ENCODE results near the gene ADGRV1.

Gene ADGRV1, protein sequence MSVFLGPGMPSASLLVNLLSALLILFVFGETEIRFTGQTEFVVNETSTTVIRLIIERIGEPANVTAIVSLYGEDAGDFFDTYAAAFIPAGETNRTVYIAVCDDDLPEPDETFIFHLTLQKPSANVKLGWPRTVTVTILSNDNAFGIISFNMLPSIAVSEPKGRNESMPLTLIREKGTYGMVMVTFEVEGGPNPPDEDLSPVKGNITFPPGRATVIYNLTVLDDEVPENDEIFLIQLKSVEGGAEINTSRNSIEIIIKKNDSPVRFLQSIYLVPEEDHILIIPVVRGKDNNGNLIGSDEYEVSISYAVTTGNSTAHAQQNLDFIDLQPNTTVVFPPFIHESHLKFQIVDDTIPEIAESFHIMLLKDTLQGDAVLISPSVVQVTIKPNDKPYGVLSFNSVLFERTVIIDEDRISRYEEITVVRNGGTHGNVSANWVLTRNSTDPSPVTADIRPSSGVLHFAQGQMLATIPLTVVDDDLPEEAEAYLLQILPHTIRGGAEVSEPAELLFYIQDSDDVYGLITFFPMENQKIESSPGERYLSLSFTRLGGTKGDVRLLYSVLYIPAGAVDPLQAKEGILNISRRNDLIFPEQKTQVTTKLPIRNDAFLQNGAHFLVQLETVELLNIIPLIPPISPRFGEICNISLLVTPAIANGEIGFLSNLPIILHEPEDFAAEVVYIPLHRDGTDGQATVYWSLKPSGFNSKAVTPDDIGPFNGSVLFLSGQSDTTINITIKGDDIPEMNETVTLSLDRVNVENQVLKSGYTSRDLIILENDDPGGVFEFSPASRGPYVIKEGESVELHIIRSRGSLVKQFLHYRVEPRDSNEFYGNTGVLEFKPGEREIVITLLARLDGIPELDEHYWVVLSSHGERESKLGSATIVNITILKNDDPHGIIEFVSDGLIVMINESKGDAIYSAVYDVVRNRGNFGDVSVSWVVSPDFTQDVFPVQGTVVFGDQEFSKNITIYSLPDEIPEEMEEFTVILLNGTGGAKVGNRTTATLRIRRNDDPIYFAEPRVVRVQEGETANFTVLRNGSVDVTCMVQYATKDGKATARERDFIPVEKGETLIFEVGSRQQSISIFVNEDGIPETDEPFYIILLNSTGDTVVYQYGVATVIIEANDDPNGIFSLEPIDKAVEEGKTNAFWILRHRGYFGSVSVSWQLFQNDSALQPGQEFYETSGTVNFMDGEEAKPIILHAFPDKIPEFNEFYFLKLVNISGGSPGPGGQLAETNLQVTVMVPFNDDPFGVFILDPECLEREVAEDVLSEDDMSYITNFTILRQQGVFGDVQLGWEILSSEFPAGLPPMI (N-terminal part only)
- total RNA-seq, result 0.31 reads per million in 2 donors

DNA sequence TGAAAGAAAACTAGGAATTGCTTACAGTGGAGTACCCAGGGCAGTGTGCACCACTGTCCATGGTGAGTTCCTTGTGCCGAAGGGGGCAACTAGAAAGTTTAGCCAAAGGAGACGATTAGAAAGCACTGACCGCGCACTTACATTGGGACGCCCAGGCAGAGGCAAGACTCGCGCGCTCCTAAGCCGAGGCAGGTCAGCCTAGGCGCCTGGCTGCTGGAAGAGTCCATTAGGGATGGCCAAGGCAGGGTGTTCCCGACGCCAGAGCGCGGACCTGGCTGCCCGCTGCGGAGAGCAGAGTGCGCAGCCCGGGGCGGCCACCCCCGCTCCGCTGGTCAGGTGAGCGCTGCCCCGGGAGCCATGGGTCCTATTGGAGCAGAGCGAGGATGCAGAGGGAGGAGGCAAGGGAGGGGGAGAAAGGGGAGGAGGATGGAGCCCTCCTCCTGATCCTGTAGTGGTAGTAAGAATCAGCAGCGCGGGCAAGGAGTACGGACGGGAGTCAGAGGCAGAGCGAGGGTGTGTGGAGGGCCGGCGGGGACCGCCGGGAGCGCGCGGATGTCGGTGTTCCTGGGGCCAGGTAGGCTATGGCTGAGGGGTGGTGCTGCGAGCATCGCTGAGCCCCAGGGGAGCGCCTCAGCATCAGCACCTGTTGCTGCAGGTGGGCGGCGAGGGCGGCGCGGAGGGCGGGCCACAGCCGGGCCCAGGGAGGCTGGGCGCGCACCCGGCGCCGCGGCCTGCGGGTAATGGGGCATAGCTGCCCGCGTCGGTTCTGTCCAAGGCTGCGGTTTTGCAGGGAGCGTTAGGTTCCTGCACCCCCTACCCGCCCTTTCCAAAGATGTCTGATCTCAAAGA lies at the start of gene ADGRV1:
TSS of gene ADGRV1 (plus strand) at position 454 of the 849 bp plus-strand sequence. CDS start at position 553, 99 bp downstream.
- peak; percentile 9 for DNase-seq

DNA sequence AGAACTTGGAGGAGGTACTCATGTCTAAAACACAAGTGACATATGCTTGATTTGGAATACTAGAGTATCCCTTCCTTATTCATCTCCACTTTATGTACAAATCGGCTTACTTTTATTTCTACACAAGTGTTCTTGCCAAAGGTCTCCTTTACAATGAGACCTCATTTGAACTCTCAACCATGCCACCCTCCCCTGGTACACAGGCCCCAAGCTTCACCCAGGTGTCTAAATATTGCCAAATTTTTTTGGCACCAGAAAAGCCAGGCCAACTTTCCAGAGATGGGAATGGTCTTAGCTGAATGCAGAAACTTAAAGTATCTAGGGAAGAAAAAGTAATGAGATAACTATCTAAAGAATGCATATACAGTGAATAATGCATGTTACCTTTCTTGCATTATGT lies 48.2 kb upstream of the ADGRV1 start:
- no peak for DNase-seq

DNA sequence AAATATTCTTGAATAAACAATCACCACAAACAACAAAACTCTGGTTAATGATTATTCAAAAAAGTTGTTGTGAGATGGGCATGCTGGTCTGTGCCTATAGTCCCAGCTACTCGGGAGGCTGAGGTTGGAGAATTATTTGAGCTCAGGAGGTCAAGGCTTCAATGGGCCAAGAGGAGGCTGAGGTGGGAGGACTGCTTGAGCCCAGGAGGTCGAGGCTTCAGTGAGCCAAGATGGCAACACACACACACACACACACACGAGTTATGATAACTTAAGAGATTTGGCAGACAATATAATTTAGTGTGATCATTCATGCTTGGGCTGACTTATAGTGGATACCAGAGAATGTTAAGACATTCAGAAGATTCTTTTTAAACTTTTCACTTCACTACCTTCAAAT lies 44.1 kb upstream of the ADGRV1 start:
- no peak for DNase-seq

DNA sequence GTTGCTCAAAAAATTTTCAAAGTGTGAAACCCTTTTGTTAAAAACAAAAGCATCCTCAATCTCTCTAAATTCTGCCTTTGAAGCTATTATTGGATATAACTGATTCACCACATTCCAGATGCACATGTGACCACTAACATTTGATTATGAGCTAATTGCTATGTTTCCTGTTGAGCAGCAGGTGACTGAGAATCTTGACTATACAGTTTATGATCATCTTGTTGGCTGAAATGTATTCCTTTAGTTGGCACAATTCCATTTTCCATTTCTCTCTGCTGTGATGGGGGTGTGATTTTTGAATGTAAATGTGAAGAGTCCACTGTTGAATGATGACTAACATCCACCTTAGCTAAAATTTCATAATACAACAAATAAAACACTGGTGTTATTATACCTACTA lies 39.9 kb upstream of the ADGRV1 start:
- no peak for DNase-seq

DNA sequence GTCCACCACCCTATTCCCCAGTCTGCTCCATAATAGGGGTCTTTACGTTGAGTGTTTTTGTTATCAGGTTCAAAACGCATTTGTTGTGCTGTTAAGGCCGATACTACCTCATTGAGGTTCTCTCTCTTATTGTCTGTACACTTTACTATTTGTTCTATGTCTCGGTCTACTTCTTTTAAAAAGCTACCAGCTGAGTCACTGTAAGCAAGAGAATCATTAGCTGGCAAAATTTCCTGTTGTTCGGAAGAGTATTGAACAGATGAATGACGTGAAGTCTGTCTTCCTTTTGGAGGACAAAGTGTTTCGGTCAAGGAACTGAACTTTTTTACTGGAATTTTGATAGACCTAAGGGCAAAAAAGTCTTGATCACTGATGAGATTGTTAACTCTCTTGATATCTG lies 39.5 kb upstream of the ADGRV1 start:
- DNase-seq, result no peak

DNA sequence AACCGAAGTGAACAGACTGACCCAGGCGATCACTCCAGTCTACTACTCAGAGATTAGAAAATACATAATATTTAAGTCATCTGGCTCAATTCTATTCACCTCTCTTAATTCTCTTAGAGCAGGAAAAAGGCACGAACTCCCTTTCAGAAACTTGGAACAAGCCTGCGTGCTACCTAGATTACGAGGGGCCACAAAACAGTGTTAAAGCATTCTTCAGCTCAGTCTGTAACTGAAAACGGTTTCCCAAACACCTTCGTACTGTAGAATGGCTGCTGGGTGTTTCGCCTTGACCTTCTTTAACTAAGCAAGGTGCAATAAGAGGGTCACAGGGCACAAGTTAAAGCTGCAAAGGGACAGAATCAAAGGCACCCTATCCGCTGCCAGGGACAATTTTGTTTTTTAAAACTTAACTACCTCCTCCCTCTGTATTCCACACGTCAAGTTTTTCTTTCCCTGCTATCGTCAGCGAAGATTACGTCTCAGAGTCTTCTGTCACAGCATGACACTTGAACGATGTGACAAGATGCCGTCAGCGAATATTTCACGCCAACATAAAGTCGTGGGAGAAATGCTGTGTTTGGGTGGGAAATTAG lies 29.9 kb upstream of the ADGRV1 start:
- DNase-seq, result no peak

DNA sequence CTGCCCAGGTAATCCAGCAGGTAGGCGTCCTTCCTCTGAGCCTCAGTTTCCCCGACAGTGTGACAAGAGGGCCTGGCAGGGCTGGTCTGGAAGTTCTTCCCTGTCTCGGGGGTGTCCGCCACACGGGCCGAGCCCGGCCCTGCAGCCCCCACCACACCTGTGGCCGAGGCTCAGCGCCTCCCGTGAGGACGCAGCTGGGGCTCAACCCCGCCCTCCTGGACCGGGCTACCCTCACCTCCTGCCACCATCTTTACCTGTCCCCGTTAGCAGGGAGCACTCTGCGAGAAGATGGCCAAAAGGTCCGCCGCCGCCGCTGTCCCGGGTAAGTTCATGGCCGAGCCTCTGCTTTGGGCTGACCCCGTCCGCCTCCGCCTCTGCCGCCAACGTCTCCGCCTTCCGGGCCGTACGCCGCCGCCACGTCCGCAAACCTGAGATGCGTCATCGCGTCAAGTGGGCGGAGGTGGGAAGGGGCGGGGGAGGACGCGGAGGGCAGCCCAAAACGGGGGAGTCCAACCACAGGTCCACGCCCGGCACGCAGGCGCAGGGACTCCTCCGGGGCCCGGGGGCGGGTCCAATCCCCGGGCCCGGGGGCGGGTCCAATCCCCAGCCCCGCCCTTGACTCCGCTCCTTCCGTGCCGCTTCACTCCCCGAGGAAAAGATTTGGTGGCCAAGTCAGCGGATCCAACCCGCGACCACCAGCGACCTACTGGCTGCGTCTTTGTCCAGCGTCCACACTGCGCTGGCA lies 29.2 kb upstream of the ADGRV1 start, which contains the start of gene LYSMD3:
TSS of gene LYSMD3 (minus strand) at position 391 of the 745 bp plus-strand sequence. CDS start 4,295 bp downstream, outside the sequence.
- DNase-seq, result peak; percentile 98

DNA sequence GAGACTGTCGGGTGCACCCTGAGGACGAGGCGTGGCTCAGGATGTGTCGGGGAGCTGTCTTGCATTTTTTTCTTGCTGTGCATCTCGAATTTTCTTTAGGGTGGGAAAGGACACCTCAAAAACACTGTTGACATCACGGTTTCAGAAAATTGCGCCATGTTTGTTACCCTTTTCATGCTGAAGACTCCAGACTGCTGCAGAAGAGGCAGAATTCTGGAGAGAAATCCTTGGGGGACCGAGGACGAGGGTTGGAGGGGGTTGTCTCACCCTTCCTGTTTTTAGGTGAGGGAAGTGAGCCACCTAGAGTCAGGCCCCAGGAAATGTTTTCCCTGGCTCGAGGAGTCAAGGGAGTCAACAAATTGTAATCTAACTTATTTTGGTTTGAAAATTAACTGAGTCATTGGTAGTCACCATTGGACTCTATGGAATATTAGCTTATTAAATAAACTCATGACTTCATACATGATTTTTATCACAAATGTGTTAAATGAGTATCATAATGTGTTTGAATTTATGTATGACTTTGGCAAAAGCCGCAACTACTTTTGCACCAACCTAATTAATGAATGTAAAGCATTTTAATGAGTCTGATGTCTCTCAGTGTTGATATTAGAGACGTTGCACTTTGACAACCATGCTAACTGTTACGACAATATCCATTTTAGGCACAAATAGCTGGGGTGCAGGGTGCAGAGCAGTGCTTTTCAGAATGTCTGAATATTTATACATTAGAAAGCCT lies 28.5 kb upstream of the ADGRV1 start:
- no peak for DNase-seq

DNA sequence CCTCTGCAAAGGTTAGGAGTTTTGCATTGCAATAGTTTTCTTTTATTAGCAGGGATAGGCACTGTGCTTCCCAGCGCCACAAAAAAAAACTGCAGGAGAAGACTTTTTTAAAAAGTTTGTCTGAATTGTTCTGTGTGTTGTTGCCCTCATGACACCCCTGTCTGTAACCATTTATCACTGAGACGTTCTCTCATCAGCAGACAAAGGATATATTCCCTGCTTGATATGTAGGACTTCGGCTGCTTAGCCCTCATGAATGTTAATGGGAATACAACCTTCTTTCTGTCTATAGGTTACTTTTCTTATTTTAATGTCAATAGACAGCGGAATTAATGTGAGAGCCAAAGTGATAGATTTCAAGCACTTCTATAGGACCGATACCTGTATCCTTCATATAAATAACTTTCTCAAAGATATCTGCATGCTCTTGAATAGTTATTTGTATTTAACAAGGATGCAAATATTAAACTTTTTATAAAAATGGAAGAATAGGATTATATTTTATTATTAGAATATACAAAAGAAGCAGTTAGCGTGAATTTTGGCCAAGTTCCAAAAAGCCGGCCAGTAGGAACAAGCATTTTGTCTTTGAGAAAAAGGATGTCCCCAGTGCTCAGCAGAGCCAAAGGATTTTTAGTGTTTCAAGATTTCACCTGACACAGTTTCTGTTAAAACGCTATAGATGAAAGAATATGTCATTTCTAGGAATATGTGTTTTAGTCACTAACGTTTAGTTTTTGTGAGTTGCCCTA lies 27.7 kb upstream of the ADGRV1 start:
- DNase-seq, result no peak

DNA sequence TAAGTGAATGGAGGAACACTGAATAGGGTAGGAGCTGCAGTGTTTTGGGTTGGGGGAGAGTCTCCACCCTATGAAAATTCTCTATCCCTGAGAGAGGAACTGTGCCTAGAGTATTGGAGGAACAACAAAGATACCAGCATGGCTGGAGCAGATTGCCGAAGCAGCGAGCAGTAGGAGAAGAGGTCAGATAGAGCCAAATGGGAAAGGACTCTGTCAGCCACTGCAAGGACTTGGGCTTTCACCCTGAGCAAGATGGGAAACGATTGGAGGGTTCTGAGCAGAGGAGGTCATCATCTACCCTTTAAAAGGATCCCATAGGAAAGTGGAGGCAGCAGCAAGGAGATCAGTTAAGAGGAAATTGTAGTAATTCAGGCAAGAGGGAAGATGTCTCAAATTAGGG lies 24.8 kb upstream of the ADGRV1 start:
- DNase-seq, result no peak

DNA sequence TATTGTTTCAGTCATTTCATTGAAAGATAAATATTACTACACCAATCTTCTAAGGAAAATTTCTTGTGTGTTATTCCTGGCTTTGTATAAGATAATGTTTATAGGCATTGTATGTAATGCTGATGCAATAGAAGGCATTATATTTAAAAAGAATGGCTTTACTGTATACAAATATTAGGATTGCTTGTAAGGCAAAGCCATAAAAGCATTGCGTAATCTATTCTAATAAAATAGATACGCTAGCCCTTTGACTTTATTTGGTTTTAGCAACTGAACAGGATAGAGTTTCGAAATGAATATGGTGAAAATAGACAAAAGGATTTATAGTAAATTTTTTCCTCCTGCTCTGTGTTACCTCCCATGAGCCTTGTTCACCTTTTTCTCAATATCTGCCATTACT lies 23.7 kb upstream of the ADGRV1 start:
- DNase-seq, result no peak

DNA sequence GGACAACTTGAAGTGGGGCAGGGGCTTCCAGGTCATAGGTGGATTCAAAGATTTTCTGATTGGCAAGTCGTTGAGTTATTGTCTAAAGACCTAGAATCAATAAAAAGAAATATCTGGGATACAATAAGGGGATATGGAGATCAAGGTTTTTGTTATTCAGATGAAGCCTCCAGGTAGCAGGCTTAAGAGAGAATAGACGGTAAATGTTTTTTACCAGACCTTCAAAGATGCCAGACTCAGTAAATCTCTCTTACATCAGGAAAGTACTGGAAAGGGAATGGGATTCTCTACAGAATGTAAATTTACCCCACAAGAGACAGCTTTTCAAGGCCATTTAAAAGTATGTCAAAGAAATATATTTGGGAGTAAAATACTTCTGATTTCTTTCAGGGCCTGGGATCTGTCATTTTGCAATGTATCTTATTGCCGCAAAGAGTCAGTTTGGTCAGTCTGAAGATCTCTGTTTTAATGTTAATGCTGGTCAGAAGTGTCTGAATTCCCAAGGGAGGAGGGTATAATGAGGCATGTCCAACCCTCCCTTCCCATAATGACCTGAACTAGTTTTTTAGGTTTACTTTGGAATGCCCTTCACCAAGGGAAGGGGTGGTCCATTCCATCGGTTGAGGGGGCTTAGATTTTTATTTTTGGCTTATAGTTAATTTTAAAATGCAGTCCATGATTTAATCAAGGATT lies 15.6 kb upstream of the ADGRV1 start:
- no peak for DNase-seq

DNA sequence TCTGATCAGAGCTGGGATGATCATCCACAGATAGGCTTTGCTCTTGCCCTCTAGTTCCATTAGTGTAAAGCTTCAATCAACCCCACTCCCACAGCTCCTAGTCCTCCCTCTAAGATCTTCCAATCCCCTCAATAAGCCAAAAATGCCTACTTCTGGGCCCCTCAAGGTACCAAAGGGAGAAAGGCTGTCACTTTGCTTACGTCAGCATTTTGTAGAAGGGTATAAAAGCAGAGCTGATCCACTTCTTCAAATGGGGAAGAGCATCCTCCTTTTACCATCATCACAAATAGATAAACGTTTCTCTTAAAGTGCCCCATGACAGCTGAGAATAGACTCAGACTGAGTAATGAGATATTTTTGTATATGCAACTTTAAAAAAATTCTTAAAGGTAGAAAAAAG lies 13.1 kb upstream of the ADGRV1 start:
- no peak for DNase-seq

DNA sequence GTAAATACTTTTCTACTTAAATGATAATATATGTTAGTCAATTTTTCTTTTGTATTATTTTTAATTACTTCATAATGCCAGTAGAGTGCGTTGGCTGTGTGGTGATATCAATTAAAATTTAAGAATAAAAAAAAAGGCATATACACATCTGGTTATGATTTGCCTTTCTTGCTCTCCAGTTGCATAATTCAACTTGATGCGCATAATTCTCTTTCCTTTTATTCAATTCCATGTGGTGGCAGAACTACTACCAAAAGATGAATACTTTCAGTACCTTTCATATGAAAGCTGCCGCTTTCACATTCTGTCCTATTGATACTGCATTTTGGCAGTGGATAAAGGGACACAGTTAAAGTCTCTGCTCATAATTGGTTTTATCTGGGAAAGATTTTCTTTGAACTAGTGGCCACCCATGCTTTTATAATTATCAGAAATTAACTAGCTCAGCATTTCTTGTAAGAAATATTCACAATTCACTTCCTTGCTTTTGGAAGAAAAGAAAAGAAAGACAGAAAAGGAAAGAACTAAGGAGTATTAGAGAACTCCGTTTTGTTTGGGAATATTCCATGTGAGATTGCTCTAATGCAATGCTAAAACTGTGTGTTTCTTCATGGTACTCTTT lies 12.3 kb upstream of the ADGRV1 start:
- DNase-seq, result no peak

DNA sequence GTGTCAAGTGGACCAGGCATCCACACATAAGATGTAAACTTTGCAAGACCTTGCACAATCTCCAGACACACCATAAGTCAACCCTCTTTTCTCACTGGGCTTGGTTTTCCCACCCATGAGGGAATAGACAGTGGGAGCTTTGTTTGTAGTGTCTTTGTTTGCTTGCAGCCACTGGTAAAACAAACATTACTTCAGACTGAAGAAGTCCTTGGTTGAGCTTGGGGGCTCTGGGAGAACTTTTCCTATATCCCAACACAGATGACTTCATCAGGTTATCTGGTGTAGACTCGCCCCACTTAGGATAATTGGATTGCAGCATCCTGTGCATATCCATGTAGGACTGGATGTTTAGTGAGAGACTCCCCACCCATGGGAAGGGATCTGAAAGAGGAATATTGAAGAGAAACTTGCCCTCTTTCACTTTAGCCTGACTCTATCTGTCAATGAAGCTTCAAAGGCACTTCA lies 11.5 kb upstream of the ADGRV1 start:
- no peak for DNase-seq

DNA sequence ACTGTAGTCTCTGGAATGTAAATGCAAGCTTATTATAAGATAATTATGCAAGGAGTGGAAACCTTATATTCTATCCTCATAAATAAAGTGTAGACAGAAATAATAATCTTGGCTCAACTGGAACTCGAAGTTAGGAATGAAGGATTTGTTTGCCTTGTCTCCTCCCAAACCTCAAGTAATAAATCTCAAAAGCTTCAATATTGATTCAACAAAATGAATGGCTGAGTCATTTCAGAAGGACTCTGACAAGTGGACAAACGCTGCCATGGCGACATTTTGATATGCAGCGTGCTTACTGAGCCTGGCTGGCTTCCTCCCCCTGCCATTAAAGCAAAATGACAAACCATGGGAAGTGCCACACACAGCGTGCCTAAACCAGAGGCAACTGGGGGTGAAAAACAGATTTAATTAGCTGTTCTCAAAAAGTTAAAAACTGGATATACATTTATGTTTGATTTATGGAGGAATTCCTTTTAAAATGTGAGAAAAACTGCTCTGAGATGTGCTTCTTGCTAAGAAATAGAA lies 10.5 kb upstream of the ADGRV1 start:
- no peak for DNase-seq

DNA sequence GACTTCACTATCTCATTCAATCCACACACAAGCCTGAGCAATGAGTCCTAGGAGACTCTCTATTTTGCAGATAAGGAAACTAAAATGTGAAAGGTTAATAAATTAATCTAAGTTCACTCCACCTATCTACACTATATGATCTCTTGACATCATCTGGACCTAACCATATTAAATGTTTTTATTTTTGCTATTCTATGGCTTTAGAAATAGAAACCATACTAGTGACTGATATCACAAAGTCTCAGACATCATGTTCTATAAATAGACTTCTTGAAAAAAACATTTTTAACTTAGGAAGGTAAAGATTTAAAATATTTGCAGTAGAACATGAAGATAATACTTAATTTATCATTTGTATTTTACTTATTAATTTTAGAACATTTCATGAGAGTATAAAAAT lies 9.4 kb upstream of the ADGRV1 start:
- no peak for DNase-seq

Measured in activated gamma-delta T cell (primary cell).